LNCaP clone FGC (cell line): ENCODE data around the gene FOXP1.

Source experiments
- DNase-seq: peaks from one replicate; pipeline ENCODE4 v3.0.0-alpha.2; 2011; ENCODE audit warnings: low read depth
- H3K4me3 ChIP-seq: 2 replicates; pipeline ENCODE4 v1.5.1; 2011; ENCODE audit warnings: mild to moderate bottlenecking, low read depth, low read length, control low read depth
- CTCF ChIP-seq: IDR thresholded peaks from 2 replicates; pipeline ENCODE4 v1.5.1; 2012; ENCODE audit warnings: mild to moderate bottlenecking; ENCODE audit not compliant: control insufficient read depth, insufficient read depth; ENCODE audit errors: extremely low read depth

The FOXP1 gene

GRCh38 chr3:71489315-71489761 is 94.2 kb downstream of the FOXP1 start:
- no peak overlapping the region for H3K4me3 ChIP-seq
- DNase-seq, result no peak
- TF ChIP-seq CTCF, result no peak

DNA sequence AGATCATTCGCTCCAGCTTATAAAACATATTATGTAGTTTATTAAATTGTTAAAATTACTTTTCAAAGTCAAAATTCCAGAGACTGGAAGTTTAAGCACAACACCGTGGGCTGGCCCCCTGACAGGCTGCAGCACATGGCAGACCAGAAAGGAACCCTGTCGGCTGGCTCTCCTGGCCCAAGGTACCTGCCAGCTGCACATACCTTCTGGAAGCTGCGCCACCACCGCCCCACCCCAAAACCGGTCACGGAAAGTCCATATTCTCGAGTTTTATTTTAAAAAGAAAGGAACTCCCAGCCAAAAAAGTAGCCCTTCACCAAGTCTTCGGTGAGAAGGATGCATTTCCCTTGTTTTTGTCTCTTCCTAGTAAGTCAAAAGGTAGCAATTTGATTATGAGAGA is 94.6 kb downstream of the FOXP1 start:
- no peak for TF ChIP-seq CTCF
- DNase-seq, result no peak

DNA sequence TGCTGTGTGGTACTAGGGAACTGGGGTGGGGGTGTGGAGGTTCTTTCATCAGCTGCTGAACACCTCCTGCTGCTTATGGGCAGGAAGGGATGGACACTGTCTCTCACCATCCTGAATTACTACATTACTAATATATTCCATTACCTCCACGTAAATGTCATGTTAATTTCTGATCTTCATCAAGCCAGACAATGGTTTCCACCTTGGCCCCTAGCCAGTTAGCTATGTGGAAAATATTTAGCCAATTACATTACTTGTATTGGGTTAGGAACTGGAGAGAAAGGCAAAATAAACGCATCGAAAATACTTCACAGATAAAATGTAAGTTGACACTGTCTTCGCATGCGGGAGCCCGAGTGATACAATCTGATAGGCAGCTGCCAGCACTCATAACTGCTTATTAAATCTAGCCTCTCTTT is 95.1 kb downstream of the FOXP1 start:
- TF ChIP-seq CTCF, result no peak
- no peak overlapping the region for H3K4me3 ChIP-seq
- DNase-seq, result no peak

More for the DNA sequence above, 94.6 kb downstream of the FOXP1 start:
- no peak overlapping the region for H3K4me3 ChIP-seq

DNA sequence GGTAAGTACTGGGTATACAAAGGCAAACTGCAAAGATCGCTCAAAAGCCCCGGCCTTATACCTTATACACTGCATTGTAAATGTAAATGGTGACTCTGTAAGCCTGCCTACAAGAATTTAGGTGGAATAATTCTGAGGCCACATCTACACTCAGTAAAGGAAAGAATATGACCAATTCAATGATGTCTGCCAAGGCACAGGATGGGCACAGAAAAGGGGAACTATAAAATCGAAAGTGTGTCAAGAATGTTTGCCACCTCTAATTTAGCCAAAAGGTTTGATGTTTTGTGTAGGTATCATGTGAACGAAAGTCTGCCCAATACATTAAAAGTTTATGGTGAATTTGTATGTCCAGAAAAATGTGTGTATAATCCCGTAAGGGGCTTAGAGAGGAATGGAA is 96.1 kb downstream of the FOXP1 start:
- DNase-seq, result no peak
- no peak overlapping the region for H3K4me3 ChIP-seq
- TF ChIP-seq CTCF, result no peak

DNA sequence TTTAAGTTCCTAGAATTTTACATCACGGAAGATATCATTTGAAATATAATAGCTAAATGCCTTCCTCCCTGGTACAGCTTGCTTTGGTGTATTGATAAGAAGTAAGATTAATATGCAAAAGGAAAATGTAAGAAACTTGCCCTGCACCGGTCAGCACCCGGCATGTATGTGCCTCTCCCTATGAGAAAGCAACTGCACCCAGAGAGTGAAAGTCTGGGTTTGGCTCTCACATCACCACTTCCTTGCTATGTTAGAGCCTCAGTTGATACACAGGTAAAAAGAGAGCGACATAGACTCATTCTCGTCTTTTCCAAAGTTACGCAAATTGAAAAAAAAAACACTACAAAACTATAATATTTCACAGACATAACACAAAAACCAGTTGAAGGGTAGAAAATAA is 96.7 kb downstream of the FOXP1 start:
- H3K4me3 ChIP-seq, result no peak overlapping the region
- TF ChIP-seq CTCF, result no peak
- DNase-seq, result no peak

DNA sequence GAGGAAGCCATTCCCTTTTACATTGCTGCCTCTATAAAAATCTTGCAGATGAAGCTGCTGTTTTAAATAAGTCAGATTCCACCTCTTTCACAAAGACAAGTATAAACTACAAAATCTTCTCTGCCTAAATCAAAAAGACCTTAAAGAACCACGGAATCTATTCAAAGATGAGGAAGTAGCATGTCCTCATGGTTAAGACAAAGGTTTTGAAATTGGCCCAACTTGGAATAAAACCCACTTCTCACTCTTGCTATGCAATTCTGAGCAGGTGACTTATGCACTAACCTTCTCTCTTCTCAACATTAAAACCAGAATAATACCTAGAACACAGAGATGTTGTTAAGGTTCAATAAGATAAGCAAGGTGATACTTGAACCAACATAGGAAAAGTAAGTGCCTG is 97.6 kb downstream of the FOXP1 start:
- no peak for DNase-seq
- H3K4me3 ChIP-seq, result no peak overlapping the region
- TF ChIP-seq CTCF, result no peak

- no peak for DNase-seq
- H3K4me3 ChIP-seq, result no peak overlapping the region
- TF ChIP-seq CTCF, result no peak
Observed at GRCh38 chr3:71484452-71484851, 99.1 kb downstream of the FOXP1 start.
